Fibroblast of lung (primary cell): ENCODE measurements around the gene AK8. TPM values are rescaled to one million over a fixed set of nuclear protein-coding genes. Genes with fewer than 3 reads are reported as not detected.

ENCODE experiments used
- DNase-seq, 2 donors: peaks; one replicate each; pipeline versions ENCODE4 v3.0.0 to v3.0.0-alpha.2; 2010; ENCODE audit warnings: low read depth in 2 of 2
- H2AFZ ChIP-seq: 2 replicates; pipeline ENCODE4 v1.5.1; 2012; ENCODE audit warnings: low read length, control low read depth, inconsistent platforms
- H3K27ac ChIP-seq: 2 replicates; pipeline ENCODE4 v1.5.1; 2011; ENCODE audit warnings: low read length, control low read depth; ENCODE audit not compliant: insufficient read depth
- H3K27me3 ChIP-seq: 2 replicates; pipeline ENCODE4 v1.5.1; 2011; ENCODE audit warnings: mild to moderate bottlenecking, low read length; ENCODE audit not compliant: control insufficient read depth, insufficient read depth
- H3K36me3 ChIP-seq: 2 replicates; pipeline ENCODE4 v1.5.1; 2011; ENCODE audit warnings: low read length; ENCODE audit not compliant: control insufficient read depth, insufficient read depth
- H3K4me1 ChIP-seq: 2 replicates; pipeline ENCODE4 v1.5.1; 2011; ENCODE audit warnings: low read length; ENCODE audit not compliant: control insufficient read depth, insufficient read depth; ENCODE audit errors: extremely low read depth
- H3K4me2 ChIP-seq: 2 replicates; pipeline ENCODE4 v1.5.1; 2011; ENCODE audit warnings: low read length, control low read depth; ENCODE audit not compliant: insufficient read depth; ENCODE audit errors: extremely low read depth
- H3K4me3 ChIP-seq, 4 experiments: fragments of 200-600 bp in 1 of 4; sonication (generic) in 1 of 4; replicated peaks in 1 of 4; 2 replicates each; pipeline ENCODE4 v1.5.1; 2011 to 2016; ENCODE audit warnings: low read length in 4 of 4, low read depth in 3 of 4, mild to moderate bottlenecking in 3 of 4, control low read depth in 2 of 4, inconsistent platforms in 1 of 4, mixed read lengths in 1 of 4; ENCODE audit not compliant: insufficient read depth in 1 of 4; ENCODE audit errors: control extremely low read depth in 1 of 4
- H3K79me2 ChIP-seq: 2 replicates; pipeline ENCODE4 v1.5.1; 2012; ENCODE audit warnings: mild to moderate bottlenecking, low read length, inconsistent platforms; ENCODE audit not compliant: control insufficient read depth, insufficient read depth
- H3K9ac ChIP-seq: 2 replicates; pipeline ENCODE4 v1.5.1; 2011; ENCODE audit warnings: mild to moderate bottlenecking, low read length, control low read depth; ENCODE audit not compliant: insufficient read depth
- H3K9me3 ChIP-seq: 2 replicates; pipeline ENCODE4 v1.5.1; 2012; ENCODE audit warnings: low read depth, low read length; ENCODE audit not compliant: control insufficient read depth, insufficient read depth
- H4K20me1 ChIP-seq: 2 replicates; pipeline ENCODE4 v1.5.1; 2011; ENCODE audit warnings: low read length; ENCODE audit not compliant: control insufficient read depth, insufficient read depth; ENCODE audit errors: extremely low read depth
- CTCF ChIP-seq, 2 donors: IDR thresholded peaks in 1 of 2; conservative IDR thresholded peaks in 1 of 2; 1 replicate in 1 of 2; 2 replicates in 1 of 2; pipeline ENCODE4 v1.5.1; 2011 to 2012; ENCODE audit warnings: low read length in 2 of 2, control low read depth in 1 of 2, inconsistent platforms in 1 of 2, low read depth in 1 of 2, mild to moderate bottlenecking in 1 of 2
- EZH2 ChIP-seq: IDR thresholded peaks from 2 replicates; pipeline ENCODE4 v1.5.1; 2012; ENCODE audit warnings: low read length, control low read depth, mild to moderate bottlenecking; ENCODE audit errors: missing control alignments
- polyA plus RNA-seq, 2 donors: library from polyadenylated mRNA; depleted of rRNA in 1 of 2; stranded (reverse) in 1 of 2; unstranded in 1 of 2; fragments of >200 nt; gene quantifications; 2 replicates each; pipeline ENCODE4 v1.2.1, GENCODE V29; 2011 to 2012; ENCODE audit warnings: missing spikeins in 1 of 2
- total RNA-seq: library from RNA; depleted of rRNA; stranded (reverse); fragments of >200 nt; gene quantifications from 2 replicates; pipeline ENCODE4 v1.2.1, GENCODE V29; 2014

Gene AK8
- total and polyA plus RNA-seq, 2 donors (not counting 1 experiment from before 2014, with no cell fraction given) = 0.17 to 0.50 TPM

DNA sequence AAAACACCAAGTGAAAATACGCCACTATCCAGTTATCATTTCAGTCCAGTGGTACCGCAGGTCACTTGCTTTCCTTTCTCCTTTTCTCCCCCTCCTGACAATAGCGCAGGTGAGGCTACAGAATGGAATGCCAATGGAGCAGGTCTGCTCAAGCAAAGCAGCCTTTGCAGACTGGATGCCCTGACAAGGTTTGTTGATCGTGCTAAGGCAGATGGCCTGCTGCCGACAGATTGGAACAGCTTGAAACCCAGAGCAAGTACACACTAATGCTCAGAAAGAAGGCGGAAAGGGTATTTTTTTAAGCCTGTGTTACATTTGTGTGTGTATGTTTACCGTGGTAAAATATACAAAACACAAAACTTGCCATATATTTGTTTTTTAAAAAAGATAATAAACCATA, 20.0 kb upstream of the AK8 start:
- H3K27ac ChIP-seq = no peak overlapping the region
- H3K27me3 ChIP-seq = no peaks in the 10 kb centered on the region
- no peak for DNase-seq
- no peak overlapping the region for H3K4me2 ChIP-seq
- TF ChIP-seq CTCF (conservative IDR thresholded peaks at IDR 0.05 in 1 of 2, IDR thresholded peaks at IDR 0.05 in 1 of 2; ENCODE audit: low read depth in 1 of 2, low read length in 2 of 2) = no peak
- TF ChIP-seq EZH2 = no peak
- no peak overlapping the region for H2AFZ ChIP-seq
- H3K79me2 ChIP-seq = no peaks in the 10 kb centered on the region
- no peak overlapping the region for H3K4me3 ChIP-seq
- H3K9me3 ChIP-seq = no peaks in the 10 kb centered on the region
- H3K4me1 ChIP-seq = no peaks in the 10 kb centered on the region
- peaks cover 23% of the 10 kb centered on the region for H3K36me3 ChIP-seq
- H4K20me1 ChIP-seq = no peaks in the 10 kb centered on the region
- H3K9ac ChIP-seq = no peak overlapping the region

GRCh38 chr9:132896906-132897305, 18.8 kb upstream of the AK8 start:
- DNase-seq = peak in 1 of 2 donors; percentile 47
- Histone ChIP-seq H3K9me3 (no peaks in the 10 kb centered on the region), H4K20me1 (no peaks in the 10 kb centered on the region), H3K36me3 (peaks cover 20% of the 10 kb centered on the region), H3K4me1 (no peaks in the 10 kb centered on the region), H3K9ac (no peak overlapping the region), H2AFZ (no peak overlapping the region), H3K27me3 (no peaks in the 10 kb centered on the region), H3K4me3 (no peak overlapping the region), H3K27ac (no peak overlapping the region), H3K4me2 (no peak overlapping the region), H3K79me2 (no peaks in the 10 kb centered on the region)
- TF ChIP-seq EZH2 (no peak), CTCF (conservative IDR thresholded peaks at IDR 0.05 in 1 of 2, IDR thresholded peaks at IDR 0.05 in 1 of 2; ENCODE audit: low read depth in 1 of 2, low read length in 2 of 2) (no peak)

DNA sequence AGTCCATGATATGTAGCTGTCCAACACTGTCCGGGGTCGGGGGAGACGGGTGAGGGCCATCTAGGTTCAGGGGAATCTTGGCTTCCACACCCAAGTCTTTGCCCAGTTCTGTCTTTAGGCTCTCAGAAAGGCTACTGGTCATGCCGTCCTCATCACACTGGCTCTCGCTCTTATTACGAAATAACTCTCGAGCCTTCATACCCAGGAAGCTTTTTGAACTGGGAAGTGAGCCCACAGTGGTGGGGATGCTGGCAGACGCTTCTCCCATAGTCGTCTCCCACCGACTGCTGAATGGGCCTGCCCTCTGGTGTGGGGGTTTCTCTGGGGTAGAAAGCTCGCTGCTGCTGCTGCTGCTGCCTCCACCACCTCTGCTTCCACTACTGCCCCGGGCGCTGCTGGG, 18.2 kb upstream of the AK8 start:
- no peak for DNase-seq
- no peak overlapping the region for H3K4me2 ChIP-seq
- no peaks in the 10 kb centered on the region for H3K4me1 ChIP-seq
- H3K36me3 ChIP-seq = peaks cover 19% of the 10 kb centered on the region
- H3K9me3 ChIP-seq = no peaks in the 10 kb centered on the region
- no peak overlapping the region for H2AFZ ChIP-seq
- no peak overlapping the region for H3K27ac ChIP-seq
- TF ChIP-seq CTCF (conservative IDR thresholded peaks at IDR 0.05 in 1 of 2, IDR thresholded peaks at IDR 0.05 in 1 of 2; ENCODE audit: low read depth in 1 of 2, low read length in 2 of 2) (no peak), EZH2 (no peak)
- no peaks in the 10 kb centered on the region for H4K20me1 ChIP-seq
- H3K79me2 ChIP-seq = no peaks in the 10 kb centered on the region
- H3K4me3 ChIP-seq = no peak overlapping the region
- H3K9ac ChIP-seq = no peak overlapping the region
- no peaks in the 10 kb centered on the region for H3K27me3 ChIP-seq
